ENCODE data around the gene RNF181. TPM values are rescaled to one million over a fixed set of nuclear protein-coding genes. Genes with fewer than 3 reads are reported as not detected.

The RNF181 gene
- polyA plus RNA-seq, 1 donor (not counting 4 experiments of a cell fraction or from before 2014, with no cell fraction given): 264 TPM

GRCh38 chr2:85611217-85611704, 15.7 kb downstream of the RNF181 start:
- Histone ChIP-seq H3K4me2 (ENCODE audit: control insufficient read depth, extremely low read depth, insufficient read depth, low read depth, low read length) (peak overlapping the region; percentile 99), H3K27me3 (ENCODE audit: control insufficient read depth, extremely low read depth, insufficient read depth, low read length) (no peaks in the 10 kb centered on the region), H3K9me1 (ENCODE audit: control insufficient read depth, extremely low read depth, insufficient read depth, low read length) (no peaks in the 10 kb centered on the region), H3K36me3 (ENCODE audit: control insufficient read depth in 2 of 2, extremely low read depth in 1 of 2, insufficient read depth in 2 of 2, low read length in 2 of 2) (peaks cover 2 to 15% of the 10 kb centered on the region in 2 experiments), H3K27ac (ENCODE audit: control insufficient read depth, insufficient read depth, low read length) (peak overlapping the region; percentile 87), H4K20me1 (ENCODE audit: control insufficient read depth, extremely low read depth, insufficient read depth, low read length) (no peaks in the 10 kb centered on the region), H3K9me3 (ENCODE audit: control insufficient read depth, low read depth, low read length) (no peaks in the 10 kb centered on the region), H3K4me1 (ENCODE audit: control insufficient read depth, extremely low read depth, insufficient read depth, low read length) (peaks cover 2% of the 10 kb centered on the region), H2AFZ (ENCODE audit: control insufficient read depth, low read length) (peak overlapping the region; percentile 84), H3K79me2 (ENCODE audit: control insufficient read depth, insufficient read depth, low read length) (peaks cover 16% of the 10 kb centered on the region), H3K4me3 (ENCODE audit: control insufficient read depth in 2 of 3, extremely low read depth in 1 of 3, insufficient read depth in 2 of 3, low read depth in 1 of 3, low read length in 3 of 3) (peak overlapping the region; percentile 66 to 93 (median 91)), H3K9ac (ENCODE audit: control insufficient read depth, extremely low read depth, insufficient read depth, low read length) (peak overlapping the region; percentile 78)
- dilution Hi-C loops (cut with MboI; ENCODE audit: extremely low pct_ligation_motif_present, low sequenced_read_pairs): no loop called here
- FAIRE-seq (no peak), DNase-seq (ENCODE audit: low read depth, low spot score) (no peak)
- no peak for TF ChIP-seq EZH2 (IDR thresholded peaks at IDR 0.05; ENCODE audit: low read length)
- no peak for TF ChIP-seq CTCF (optimal IDR thresholded peaks at IDR 0.05 in 1 of 3, IDR thresholded peaks at IDR 0.05 in 1 of 3, conservative IDR thresholded peaks at IDR 0.05 in 1 of 3; ENCODE audit: extremely low read depth in 1 of 3, insufficient read depth in 2 of 3, low read length in 3 of 3)

DNA sequence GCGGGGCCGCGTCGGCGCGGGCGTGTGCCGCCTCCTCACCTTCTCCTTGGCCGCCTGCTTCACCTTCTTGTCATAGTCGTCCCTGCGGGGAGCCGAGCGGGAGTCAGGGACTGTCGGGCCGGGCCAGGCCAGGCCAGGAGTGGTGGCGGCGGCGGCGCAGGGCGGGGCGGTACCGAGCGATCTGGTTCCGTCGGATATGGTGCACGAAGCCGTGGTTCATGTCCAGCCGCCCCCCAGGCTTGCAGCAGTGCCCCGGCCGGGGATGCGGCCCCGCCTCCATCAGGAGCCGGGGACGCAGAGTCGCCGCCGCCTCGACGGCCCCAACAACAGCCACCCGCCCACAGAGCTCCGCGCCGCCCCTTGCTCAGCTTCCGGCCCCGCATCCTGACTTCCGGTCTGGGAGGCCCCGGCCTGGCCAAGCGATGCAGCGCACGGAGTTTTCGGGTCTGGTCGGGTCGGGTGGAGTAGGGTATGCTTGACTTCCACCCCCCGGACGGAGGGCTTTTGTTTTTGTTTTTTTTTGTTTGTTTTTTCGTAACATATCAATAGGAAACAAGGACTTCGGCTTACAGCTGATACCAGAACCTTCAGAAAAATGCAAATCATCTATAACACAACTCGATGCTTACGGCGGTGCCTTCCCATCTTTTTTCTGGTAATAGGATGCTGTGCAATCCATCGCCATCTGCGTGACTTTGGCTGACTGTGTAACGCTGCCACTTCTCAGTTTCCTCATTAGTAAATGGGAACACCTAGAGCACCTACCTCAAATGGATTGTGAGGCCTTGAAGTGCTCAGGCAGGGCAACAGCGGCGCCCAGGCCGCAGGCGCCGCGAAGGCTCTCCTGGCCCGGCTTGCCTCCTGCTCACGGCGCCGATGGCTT, 16.4 kb downstream of the RNF181 start, which contains the start of gene C2orf68:
Gene C2orf68, minus strand, starts transcription at position 362 of the 883 bp plus-strand sequence. Its CDS starts 82 bp downstream, at position 280.
- Histone ChIP-seq H3K9ac (ENCODE audit: control insufficient read depth, extremely low read depth, insufficient read depth, low read length) (peak within 1 kb of the TSS; percentile 78), H3K4me3 (ENCODE audit: control insufficient read depth in 2 of 3, extremely low read depth in 1 of 3, insufficient read depth in 2 of 3, low read depth in 1 of 3, low read length in 3 of 3) (peak within 1 kb of the TSS; percentile 66 to 93 (median 91)), H3K36me3 (ENCODE audit: control insufficient read depth in 2 of 2, extremely low read depth in 1 of 2, insufficient read depth in 2 of 2, low read length in 2 of 2) (peaks cover 2 to 15% of the 10 kb centered on the region in 2 experiments), H3K27me3 (ENCODE audit: control insufficient read depth, extremely low read depth, insufficient read depth, low read length) (no peaks in the 10 kb centered on the region), H4K20me1 (ENCODE audit: control insufficient read depth, extremely low read depth, insufficient read depth, low read length) (no peaks in the 10 kb centered on the region), H3K4me2 (ENCODE audit: control insufficient read depth, extremely low read depth, insufficient read depth, low read depth, low read length) (peak within 1 kb of the TSS; percentile 99), H2AFZ (ENCODE audit: control insufficient read depth, low read length) (peak within 1 kb of the TSS; percentile 94), H3K9me1 (ENCODE audit: control insufficient read depth, extremely low read depth, insufficient read depth, low read length) (no peaks in the 10 kb centered on the region), H3K79me2 (ENCODE audit: control insufficient read depth, insufficient read depth, low read length) (peaks cover 23% of the 10 kb centered on the region), H3K9me3 (ENCODE audit: control insufficient read depth, low read depth, low read length) (no peaks in the 10 kb centered on the region), H3K4me1 (ENCODE audit: control insufficient read depth, extremely low read depth, insufficient read depth, low read length) (peaks cover 3% of the 10 kb centered on the region), H3K27ac (ENCODE audit: control insufficient read depth, insufficient read depth, low read length) (peak within 1 kb of the TSS; percentile 87)
- FAIRE-seq (no peak), DNase-seq (ENCODE audit: low read depth, low spot score) (no peak)
- TF ChIP-seq CTCF (optimal IDR thresholded peaks at IDR 0.05 in 1 of 3, IDR thresholded peaks at IDR 0.05 in 1 of 3, conservative IDR thresholded peaks at IDR 0.05 in 1 of 3; ENCODE audit: extremely low read depth in 1 of 3, insufficient read depth in 2 of 3, low read length in 3 of 3) (peak in 1 of 3 experiments; percentile 1), EZH2 (IDR thresholded peaks at IDR 0.05; ENCODE audit: low read length) (no peak)
- dilution Hi-C loops (cut with MboI; ENCODE audit: extremely low pct_ligation_motif_present, low sequenced_read_pairs): no loop called here
